GM23338 (cell line): Measurements from ENCODE around the gene ZNF148. TPM values are rescaled to one million over a fixed set of nuclear protein-coding genes. Genes with fewer than 3 reads are reported as not detected.
A peak's percentile ranks its signal among the peaks of the same experiment; 100 is the strongest.

Source experiments
- ATAC-seq: fragments of 200-7000 bp; cut with Tn5 transposase; 3 replicates; pipeline ENCODE4 v1.9.1; 2020
- DNase-seq: peaks from one replicate; pipeline ENCODE4 v3.0.0-alpha.2; 2015; ENCODE audit warnings: low spot score
- H2AFZ ChIP-seq: fragments of 200-600 bp; sonication (generic); 2 replicates; pipeline ENCODE4 v1.8.0; 2016; ENCODE audit warnings: antibody characterized with exemption, mild to moderate bottlenecking, moderate library complexity
- H3F3A ChIP-seq: fragments of 200-600 bp; sonication (generic); replicated peaks from 2 replicates; pipeline ENCODE4 v1.8.0; 2017; ENCODE audit warnings: antibody characterized with exemption, mixed run types, low read depth
- H3K27ac ChIP-seq: fragments of 200-600 bp; sonication (generic); 2 replicates; pipeline ENCODE4 v1.6.1; 2016; ENCODE audit warnings: low read depth
- H3K27me3 ChIP-seq: fragments of 200-600 bp; sonication (generic); 2 replicates; pipeline ENCODE4 v1.8.0; 2016; ENCODE audit warnings: mild to moderate bottlenecking, mixed run types, moderate library complexity; ENCODE audit not compliant: insufficient read depth
- H3K36me3 ChIP-seq: fragments of 200-600 bp; sonication (generic); 2 replicates; pipeline ENCODE4 v1.8.0; 2016; ENCODE audit warnings: mild to moderate bottlenecking; ENCODE audit not compliant: insufficient read depth
- H3K4me1 ChIP-seq: fragments of 200-600 bp; sonication (generic); 2 replicates; pipeline ENCODE4 v1.8.0; 2016; ENCODE audit warnings: mild to moderate bottlenecking, moderate library complexity; ENCODE audit not compliant: insufficient read depth
- H3K4me2 ChIP-seq: fragments of 200-600 bp; sonication (generic); 2 replicates; pipeline ENCODE4 v1.7.1; 2017; ENCODE audit warnings: mixed run types
- H3K4me3 ChIP-seq: fragments of 200-600 bp; sonication (generic); 2 replicates; pipeline ENCODE4 v1.6.1; 2016; ENCODE audit warnings: mixed run types
- H3K79me2 ChIP-seq: fragments of 200-600 bp; sonication (generic); replicated peaks from 2 replicates; pipeline ENCODE4 v1.8.0; 2017; ENCODE audit warnings: mild to moderate bottlenecking; ENCODE audit not compliant: insufficient read depth
- H3K9me2 ChIP-seq: fragments of 200-600 bp; sonication (generic); 2 replicates; pipeline ENCODE4 v1.8.0; 2017; ENCODE audit not compliant: insufficient read depth
- H4K20me1 ChIP-seq: fragments of 200-600 bp; sonication (generic); replicated peaks from 2 replicates; pipeline ENCODE4 v1.8.0; 2017; ENCODE audit warnings: mild to moderate bottlenecking; ENCODE audit not compliant: insufficient read depth
- H3K27ac Mint-ChIP-seq: 2 replicates; pipeline ENCODE4 v1.8.0; 2020; ENCODE audit warnings: inconsistent platforms, mild to moderate bottlenecking, moderate library complexity, mixed read lengths
- H3K27me3 Mint-ChIP-seq: 3 replicates; pipeline ENCODE4 v1.8.0; 2022; ENCODE audit warnings: low read depth, mild to moderate bottlenecking, moderate library complexity, mixed read lengths, inconsistent platforms; ENCODE audit not compliant: insufficient read depth, poor library complexity
- H3K36me3 Mint-ChIP-seq: 3 replicates; pipeline ENCODE4 v1.8.0; 2021; ENCODE audit warnings: low read depth, mild to moderate bottlenecking, inconsistent platforms, moderate library complexity, mixed read lengths
- H3K4me1 Mint-ChIP-seq: 3 replicates; pipeline ENCODE4 v1.8.0; 2020; ENCODE audit warnings: mild to moderate bottlenecking, inconsistent platforms, mixed read lengths
- H3K4me3 Mint-ChIP-seq: 3 replicates; pipeline ENCODE4 v1.8.0; 2021; ENCODE audit warnings: moderate library complexity, mild to moderate bottlenecking, inconsistent platforms, mixed read lengths
- H3K9me3 Mint-ChIP-seq: 3 replicates; pipeline ENCODE4 v1.8.0; 2020; ENCODE audit warnings: moderate library complexity, mild to moderate bottlenecking, inconsistent platforms, mixed read lengths
- CREB1 ChIP-seq: fragments of 250-450 bp; sonication (Bioruptor Pico); IDR thresholded peaks from 2 replicates; pipeline ENCODE4 v1.5.0; 2020; ENCODE audit warnings: low read depth, mild to moderate bottlenecking, moderate library complexity
- CTCF ChIP-seq, 2 experiments: fragments of 200-600 bp in 1 of 2; sonication (generic) in 1 of 2; conservative IDR thresholded peaks; 2 replicates each; pipeline versions ENCODE4 v1.5.1 to v1.6.1; 2016 to 2017; ENCODE audit warnings: antibody characterized with exemption in 2 of 2, low read depth in 2 of 2, mild to moderate bottlenecking in 2 of 2, moderate library complexity in 1 of 2
- ETS1 ChIP-seq: IDR thresholded peaks from 2 replicates; pipeline ENCODE4 v1.6.1; 2016; ENCODE audit warnings: antibody characterized with exemption
- EZH2 ChIP-seq: fragments of 200-600 bp; sonication (generic); IDR thresholded peaks from one replicate; pipeline ENCODE4 v1.8.0; 2017; ENCODE audit warnings: antibody characterized with exemption, mild to moderate bottlenecking, low read depth; ENCODE audit not compliant: unreplicated experiment
- EZH2phosphoT487 ChIP-seq: fragments of 200-600 bp; sonication (generic); IDR thresholded peaks from one replicate; pipeline ENCODE4 v1.8.1; 2018; ENCODE audit warnings: antibody characterized with exemption; ENCODE audit not compliant: unreplicated experiment
- JUNB ChIP-seq: IDR thresholded peaks from one replicate; pipeline ENCODE4 v1.6.1; 2016; ENCODE audit warnings: antibody characterized with exemption; ENCODE audit not compliant: unreplicated experiment
- NANOG ChIP-seq: IDR thresholded peaks from 2 replicates; pipeline ENCODE4 v1.6.1; 2016; ENCODE audit warnings: antibody characterized with exemption, borderline replicate concordance
- POLR2AphosphoS5 ChIP-seq: IDR thresholded peaks from 2 replicates; pipeline ENCODE4 v1.6.1; 2016; ENCODE audit warnings: antibody characterized with exemption, low read depth
- REST ChIP-seq: IDR thresholded peaks from one replicate; pipeline ENCODE4 v1.6.1; 2018; ENCODE audit warnings: antibody characterized with exemption; ENCODE audit not compliant: unreplicated experiment
- STAT1 ChIP-seq: IDR thresholded peaks from one replicate; pipeline ENCODE4 v1.6.1; 2016; ENCODE audit warnings: antibody characterized with exemption; ENCODE audit not compliant: unreplicated experiment
- ZNF114 ChIP-seq: fragments of 250-450 bp; sonication (Bioruptor Pico); IDR thresholded peaks from 2 replicates; pipeline ENCODE4 v1.5.0; 2020; ENCODE audit warnings: mild to moderate bottlenecking, moderate library complexity
- ZNF331 ChIP-seq: fragments of 250-450 bp; sonication (Bioruptor Pico); IDR thresholded peaks from 2 replicates; pipeline ENCODE4 v1.5.0; 2020; ENCODE audit warnings: low read depth, mild to moderate bottlenecking, moderate library complexity
- ZNF462 ChIP-seq: fragments of 250-450 bp; sonication (Bioruptor Pico); IDR thresholded peaks from 2 replicates; pipeline ENCODE4 v1.5.0; 2020; ENCODE audit warnings: mild to moderate bottlenecking, moderate library complexity
- polyA plus RNA-seq: library from polyadenylated mRNA; unstranded; fragments of >200 nt; fragmentation: Nextera tagmentation; extraction: Ambion mirVana; gene quantifications from 2 replicates; pipeline ENCODE4 v1.2.1, GENCODE V29; 2016
- total RNA-seq: library from RNA; depleted of rRNA; stranded (reverse); fragments of >200 nt; shearing (Covaris generic); gene quantifications from 2 replicates; pipeline ENCODE4 v1.2.3, GENCODE V29; 2014

Gene ZNF148
- total and polyA plus RNA-seq, 2 experiments from 2014 or later: 13.9 to 16.9 TPM

GRCh38 chr3:125375950-125376679 lies 990 bp upstream of the ZNF148 start:
- Mint-ChIP-seq H3K9me3 (no peaks in the 10 kb centered on the region; the same call in 2 of the 3 replicates), H3K4me3 (peak overlapping the region; percentile 96), H3K4me1 (peaks cover 17% of the 10 kb centered on the region), H3K27ac (0 out of 2 replicates have a peak overlapping the region, but pooled peaks have one; percentile 83), H3K36me3 (peaks cover 6% of the 10 kb centered on the region; the same call in 2 of the 3 replicates), H3K27me3 (peaks cover 4% of the 10 kb centered on the region)
- peaks cover 35% of the 10 kb centered on the region for H3K79me2 ChIP-seq
- H3K36me3 ChIP-seq: no peaks in the 10 kb centered on the region
- H3K27ac ChIP-seq: no peak overlapping the region
- no peaks in the 10 kb centered on the region for H3F3A ChIP-seq
- TF ChIP-seq EZH2 (no peak), JUNB (no peak), ZNF331 (CRISPR knock-in tag) (no peak), EZH2phosphoT487 (no peak), POLR2AphosphoS5 (no peak), REST (no peak), ETS1 (no peak), ZNF462 (CRISPR knock-in tag) (no peak), STAT1 (no peak), NANOG (no peak), CTCF (conservative IDR thresholded peaks at IDR 0.05; ENCODE audit: low read depth in 2 of 2) (no peak), ZNF114 (CRISPR knock-in tag) (no peak), CREB1 (CRISPR knock-in tag) (no peak)
- H3K27me3 ChIP-seq: no peaks in the 10 kb centered on the region
- peaks cover 6% of the 10 kb centered on the region; the same call in 1 of the 2 replicates for H4K20me1 ChIP-seq
- peak overlapping the region; percentile 89 for H3K4me3 ChIP-seq
- 0 out of 2 replicates have a peak, but pooled peaks cover 7% of the 10 kb centered on the region for H3K4me1 ChIP-seq
- DNase-seq (no peak), ATAC-seq (no peak)
- H2AFZ ChIP-seq: peak overlapping the region; percentile 96; the same call in 1 of the 2 replicates
- peak overlapping the region; percentile 93 for H3K4me2 ChIP-seq
- no peaks in the 10 kb centered on the region for H3K9me2 ChIP-seq
